Measurements from ENCODE around the gene PCNX2. TPM values are rescaled to one million over a fixed set of nuclear protein-coding genes. Genes with fewer than 3 reads are reported as not detected.
"Not testable (repeated sequence)": the region's sequence is repeated elsewhere in the genome, so short reads cannot be mapped to it uniquely, and the experiment has no call there.

Gene PCNX2
- total RNA-seq, 6 experiments from 2014 or later = 9.9 to 15.6 (median 13.5) TPM

GRCh38 chr1:233138788-233139585 is 156.5 kb downstream of the PCNX2 start:
- Mint-ChIP-seq H3K36me3 (ENCODE audit: low read depth) (peaks cover 22% of the 10 kb centered on the region), H3K27ac (no peak overlapping the region), H3K9me3 (no peaks in the 10 kb centered on the region), H3K4me3 (no peak overlapping the region), H3K27me3 (ENCODE audit: insufficient read depth) (no peaks in the 10 kb centered on the region; the same call in 1 of the 2 replicates), H3K4me1 (ENCODE audit: low read depth) (no peaks in the 10 kb centered on the region)
- DNase-seq = no peak
- no peak for TF ChIP-seq CTCF (IDR thresholded peaks at IDR 0.05)

GRCh38 chr1:233135833-233136232 is 159.7 kb downstream of the PCNX2 start:
- no peak overlapping the region for H3K27ac Mint-ChIP-seq
- H3K4me3 Mint-ChIP-seq = no peak overlapping the region
- H3K4me1 Mint-ChIP-seq (ENCODE audit: low read depth) = no peaks in the 10 kb centered on the region
- DNase-seq = no peak
- no peaks in the 10 kb centered on the region; the same call in 1 of the 2 replicates for H3K27me3 Mint-ChIP-seq (ENCODE audit: insufficient read depth)
- peaks cover 38% of the 10 kb centered on the region for H3K36me3 Mint-ChIP-seq (ENCODE audit: low read depth)
- H3K9me3 Mint-ChIP-seq = no peaks in the 10 kb centered on the region
- TF ChIP-seq CTCF (IDR thresholded peaks at IDR 0.05) = no peak

- Mint-ChIP-seq H3K27ac (no peak overlapping the region), H3K4me1 (ENCODE audit: low read depth) (no peaks in the 10 kb centered on the region), H3K27me3 (ENCODE audit: insufficient read depth) (no peaks in the 10 kb centered on the region; the same call in 1 of the 2 replicates), H3K36me3 (ENCODE audit: low read depth) (peaks cover 55% of the 10 kb centered on the region), H3K9me3 (peaks cover 6% of the 10 kb centered on the region), H3K4me3 (no peak overlapping the region)
- no peak for DNase-seq
- no peak for TF ChIP-seq CTCF (IDR thresholded peaks at IDR 0.05)
Observed at GRCh38 chr1:233132445-233132844, 163.1 kb downstream of the PCNX2 start.

- H3K4me1 Mint-ChIP-seq (ENCODE audit: low read depth); H3K27ac Mint-ChIP-seq; H3K27me3 Mint-ChIP-seq (ENCODE audit: insufficient read depth); H3K4me3 Mint-ChIP-seq; H3K9me3 Mint-ChIP-seq; DNase-seq: not testable (repeated sequence)
- peaks cover 58% of the 10 kb centered on the region for H3K36me3 Mint-ChIP-seq (ENCODE audit: low read depth)
Observed at GRCh38 chr1:233129031-233129430, 166.5 kb downstream of the PCNX2 start.

DNA sequence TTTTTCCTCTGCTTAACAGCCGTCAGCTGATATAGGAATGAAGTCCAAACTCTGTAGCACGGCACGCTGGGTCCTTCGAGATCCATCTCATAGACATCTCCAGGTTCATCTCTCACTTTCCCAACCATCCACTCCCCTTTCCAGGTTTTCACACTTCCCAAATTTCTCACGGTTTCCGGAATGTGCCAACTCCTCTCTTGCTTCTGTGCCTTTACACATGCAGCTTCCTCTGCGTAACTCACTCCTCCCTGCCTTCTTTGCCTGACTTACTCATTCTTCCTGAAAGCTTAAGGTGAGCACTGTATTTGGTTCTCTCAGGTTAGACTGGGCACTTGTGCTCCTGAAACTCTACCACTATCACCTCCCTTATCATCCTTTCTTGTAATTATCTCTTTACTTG is 168.4 kb downstream of the PCNX2 start:
- Mint-ChIP-seq H3K27me3 (ENCODE audit: insufficient read depth) (peaks cover 2% of the 10 kb centered on the region; the same call in 1 of the 2 replicates), H3K27ac (no peak overlapping the region), H3K4me3 (no peak overlapping the region), H3K4me1 (ENCODE audit: low read depth) (no peaks in the 10 kb centered on the region), H3K9me3 (peaks cover 6% of the 10 kb centered on the region), H3K36me3 (ENCODE audit: low read depth) (peaks cover 45% of the 10 kb centered on the region)
- DNase-seq = no peak
- TF ChIP-seq CTCF (IDR thresholded peaks at IDR 0.05) = no peak

DNA sequence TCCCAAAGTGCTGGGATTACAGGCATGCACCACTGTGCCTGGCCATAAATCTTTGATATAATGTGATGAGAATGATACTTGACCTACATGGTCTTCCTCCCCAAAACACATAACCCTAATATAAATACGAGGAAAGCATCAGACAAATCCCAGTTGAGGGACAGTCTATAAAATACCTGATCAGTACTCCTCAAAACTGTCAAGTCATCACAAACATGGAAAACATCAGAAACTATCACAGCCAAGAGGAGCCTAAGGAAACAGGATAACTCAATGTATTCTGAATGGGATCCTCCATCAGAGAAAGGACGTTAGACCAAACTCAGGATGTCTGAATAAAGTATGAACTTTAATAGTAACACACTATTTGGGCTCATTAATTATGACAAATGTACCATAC is 172.7 kb downstream of the PCNX2 start:
- DNase-seq = no peak
- TF ChIP-seq CTCF (IDR thresholded peaks at IDR 0.05) = no peak
- peaks cover 2% of the 10 kb centered on the region; the same call in 1 of the 2 replicates for H3K27me3 Mint-ChIP-seq (ENCODE audit: insufficient read depth)
- no peak overlapping the region for H3K4me3 Mint-ChIP-seq
- H3K27ac Mint-ChIP-seq = no peak overlapping the region
- peaks cover 19% of the 10 kb centered on the region for H3K36me3 Mint-ChIP-seq (ENCODE audit: low read depth)
- no peaks in the 10 kb centered on the region for H3K4me1 Mint-ChIP-seq (ENCODE audit: low read depth)
- H3K9me3 Mint-ChIP-seq = no peaks in the 10 kb centered on the region
